HepG2 (cell line): ENCODE measurements around the gene PSMD5. TPM values are rescaled to one million over a fixed set of nuclear protein-coding genes. Genes with fewer than 3 reads are reported as not detected.
A peak's percentile ranks its signal among the peaks of the same experiment; 100 is the strongest.

ENCODE experiments used
- ARHGAP35 ChIP-seq: sonication (generic); formaldehyde crosslinking; IDR thresholded peaks from 2 replicates; pipeline ENCODE4 v1.9.0; 2022; ENCODE audit warnings: mild to moderate bottlenecking, inconsistent platforms, moderate library complexity, missing genetic modification reagents, borderline replicate concordance
- ARID2 ChIP-seq: sonication (generic); formaldehyde crosslinking; IDR thresholded peaks from 2 replicates; pipeline ENCODE4 v1.8.1; 2022; ENCODE audit warnings: mild to moderate bottlenecking, missing genetic modification reagents, borderline replicate concordance
- FOXK1 ChIP-seq: sonication (generic); formaldehyde crosslinking; IDR thresholded peaks from 2 replicates; pipeline ENCODE4 v1.4.0; 2020; ENCODE audit warnings: low read depth, missing genetic modification reagents, borderline replicate concordance
- GMEB1 ChIP-seq: sonication (generic); formaldehyde crosslinking; IDR thresholded peaks from 2 replicates; pipeline ENCODE4 v1.5.1; 2020; ENCODE audit warnings: missing genetic modification reagents, mild to moderate bottlenecking, borderline replicate concordance
- MEF2D ChIP-seq: sonication (generic); formaldehyde crosslinking; IDR thresholded peaks from 2 replicates; pipeline ENCODE4 v1.5.1; 2020; ENCODE audit warnings: mild to moderate bottlenecking, missing genetic modification reagents
- RORA ChIP-seq: sonication (generic); formaldehyde crosslinking; IDR thresholded peaks from 2 replicates; pipeline ENCODE4 v1.5.0; 2020; ENCODE audit warnings: mild to moderate bottlenecking, missing genetic modification reagents, moderate library complexity
- SOX6 ChIP-seq, 2 experiments: fragments of 450-650 bp in 1 of 2; sonication (generic) in 1 of 2; formaldehyde crosslinking in 1 of 2; IDR thresholded peaks; 2 replicates each; pipeline versions ENCODE4 v1.4.0 to v1.6.1; 2017 to 2020; ENCODE audit warnings: antibody characterized with exemption in 1 of 2, mild to moderate bottlenecking in 1 of 2, missing genetic modification reagents in 1 of 2
- TBX3 ChIP-seq: fragments of 450-650 bp; IDR thresholded peaks from 2 replicates; pipeline ENCODE4 v1.6.1; 2017; ENCODE audit warnings: antibody characterized with exemption, mild to moderate bottlenecking, inconsistent platforms, borderline replicate concordance
- TFDP2 ChIP-seq: sonication (generic); formaldehyde crosslinking; IDR thresholded peaks from 2 replicates; pipeline ENCODE4 v1.4.0; 2020; ENCODE audit warnings: missing genetic modification reagents
- TFE3 ChIP-seq: IDR thresholded peaks from 2 replicates; pipeline ENCODE4 v1.6.1; 2016
- TRIM24 ChIP-seq: sonication (generic); formaldehyde crosslinking; IDR thresholded peaks from 2 replicates; pipeline ENCODE4 v1.8.0; 2022; ENCODE audit warnings: mild to moderate bottlenecking, missing genetic modification reagents
- YY1 ChIP-seq: IDR thresholded peaks from 2 replicates; pipeline ENCODE4 v1.6.1; 2011; ENCODE audit warnings: low read length, low read depth, moderate library complexity, mild to moderate bottlenecking; ENCODE audit not compliant: insufficient read depth, insufficient replicate concordance
- ZBTB8A ChIP-seq: sonication (generic); formaldehyde crosslinking; IDR thresholded peaks from 2 replicates; pipeline ENCODE4 v1.4.0; 2020; ENCODE audit warnings: mild to moderate bottlenecking, low read depth, missing genetic modification reagents, borderline replicate concordance
- ZNF296 ChIP-seq: sonication (generic); formaldehyde crosslinking; conservative IDR thresholded peaks from 2 replicates; pipeline ENCODE4 v1.5.0; 2020; ENCODE audit warnings: mild to moderate bottlenecking, missing genetic modification reagents
- ZNF431 ChIP-seq: sonication (generic); formaldehyde crosslinking; IDR thresholded peaks from 2 replicates; pipeline ENCODE4 v1.9.0; 2022; ENCODE audit warnings: missing genetic modification reagents, low read depth, mild to moderate bottlenecking, borderline replicate concordance
- ZNF530 ChIP-seq: sonication (generic); formaldehyde crosslinking; IDR thresholded peaks from 2 replicates; pipeline ENCODE4 v1.5.0; 2020; ENCODE audit warnings: low read depth, mild to moderate bottlenecking, missing genetic modification reagents
- ZNF605 ChIP-seq: sonication (generic); formaldehyde crosslinking; IDR thresholded peaks from 2 replicates; pipeline ENCODE4 v1.8.0; 2022; ENCODE audit warnings: mild to moderate bottlenecking, missing genetic modification reagents
- ZNF772 ChIP-seq: sonication (generic); formaldehyde crosslinking; IDR thresholded peaks from 2 replicates; pipeline ENCODE4 v1.5.0; 2020; ENCODE audit warnings: mild to moderate bottlenecking, missing genetic modification reagents
- ZNF850 ChIP-seq: sonication (generic); formaldehyde crosslinking; conservative IDR thresholded peaks from 2 replicates; pipeline ENCODE4 v1.9.0; 2021; ENCODE audit warnings: mild to moderate bottlenecking, missing genetic modification reagents
- polyA plus RNA-seq, 8 experiments: library from polyadenylated mRNA; depleted of rRNA in 3 of 8; stranded (reverse) in 7 of 8; unstranded in 1 of 8; fragments of >200 nt; fragmentation: Illumina TruSeq in 4 of 8; extraction: Trizol in 4 of 8; gene quantifications; 2 replicates each; pipeline versions ENCODE4 v1.2.1 to v1.2.3, GENCODE V29; 2011 to 2016; ENCODE audit warnings: low read depth in 4 of 8, missing spikeins in 1 of 8, mixed read lengths in 1 of 8; ENCODE audit not compliant: insufficient read depth in 1 of 8
- total RNA-seq, 5 experiments: library from RNA; depleted of rRNA; stranded (reverse); fragments of >200 nt; fragmentation: Illumina TruSeq; extraction: Trizol; gene quantifications; 2 replicates each; pipeline ENCODE4 v1.2.3, GENCODE V29; 2016; ENCODE audit warnings: low read depth in 1 of 5
- TF ChIP-seq, protein P1 (sequence below), 2 experiments: IDR thresholded peaks; 2 replicates each; pipeline ENCODE4 v1.6.1; 2011 to 2012; ENCODE audit warnings: low read length in 2 of 2, borderline replicate concordance in 1 of 2, low read depth in 1 of 2, mild to moderate bottlenecking in 1 of 2, moderate library complexity in 1 of 2

The PSMD5 gene
- total and polyA plus RNA-seq, 2 of the 13 experiments (the other 11 are each of a cell fraction or from before 2014, with no cell fraction given), result 12.7 to 18.1 TPM

GRCh38 chr9:120842685-120843485, at the start of gene PSMD5 (continued):
- TF ChIP-seq ZNF530 (CRISPR knock-in tag) (no peak), GMEB1 (CRISPR knock-in tag) (peak; percentile 54; the same call in 1 of the 2 replicates), RORA (CRISPR knock-in tag) (no peak), FOXK1 (CRISPR knock-in tag) (0 out of 2 replicates have a peak, but pooled peaks have one; percentile 12), ZNF850 (0 out of 2 replicates have a peak, but pooled peaks have one; percentile 54), MEF2D (no peak), ARHGAP35 (CRISPR knock-in tag) (peak; percentile 69; the same call in 1 of the 2 replicates), TFDP2 (peak; percentile 74; the same call in 1 of the 2 replicates), ZNF296 (no peak), ZBTB8A (CRISPR knock-in tag) (no peak), TRIM24 (CRISPR knock-in tag) (no peak), ZNF605 (peak; percentile 80), SOX6 (IDR thresholded peaks at IDR 0.05) (no peak), SOX6 (CRISPR knock-in tag; IDR thresholded peaks at IDR 0.05) (peak; percentile 60; the same call in 1 of the 2 replicates), YY1 (peak; percentile 94), TBX3 (no peak), ZNF431 (CRISPR knock-in tag) (no peak), ZNF772 (CRISPR knock-in tag) (peak; percentile 90; the same call in 1 of the 2 replicates), TFE3 (CRISPR knock-in tag) (no peak), ARID2 (CRISPR knock-in tag) (no peak)
- TF ChIP-seq, protein P1, sequence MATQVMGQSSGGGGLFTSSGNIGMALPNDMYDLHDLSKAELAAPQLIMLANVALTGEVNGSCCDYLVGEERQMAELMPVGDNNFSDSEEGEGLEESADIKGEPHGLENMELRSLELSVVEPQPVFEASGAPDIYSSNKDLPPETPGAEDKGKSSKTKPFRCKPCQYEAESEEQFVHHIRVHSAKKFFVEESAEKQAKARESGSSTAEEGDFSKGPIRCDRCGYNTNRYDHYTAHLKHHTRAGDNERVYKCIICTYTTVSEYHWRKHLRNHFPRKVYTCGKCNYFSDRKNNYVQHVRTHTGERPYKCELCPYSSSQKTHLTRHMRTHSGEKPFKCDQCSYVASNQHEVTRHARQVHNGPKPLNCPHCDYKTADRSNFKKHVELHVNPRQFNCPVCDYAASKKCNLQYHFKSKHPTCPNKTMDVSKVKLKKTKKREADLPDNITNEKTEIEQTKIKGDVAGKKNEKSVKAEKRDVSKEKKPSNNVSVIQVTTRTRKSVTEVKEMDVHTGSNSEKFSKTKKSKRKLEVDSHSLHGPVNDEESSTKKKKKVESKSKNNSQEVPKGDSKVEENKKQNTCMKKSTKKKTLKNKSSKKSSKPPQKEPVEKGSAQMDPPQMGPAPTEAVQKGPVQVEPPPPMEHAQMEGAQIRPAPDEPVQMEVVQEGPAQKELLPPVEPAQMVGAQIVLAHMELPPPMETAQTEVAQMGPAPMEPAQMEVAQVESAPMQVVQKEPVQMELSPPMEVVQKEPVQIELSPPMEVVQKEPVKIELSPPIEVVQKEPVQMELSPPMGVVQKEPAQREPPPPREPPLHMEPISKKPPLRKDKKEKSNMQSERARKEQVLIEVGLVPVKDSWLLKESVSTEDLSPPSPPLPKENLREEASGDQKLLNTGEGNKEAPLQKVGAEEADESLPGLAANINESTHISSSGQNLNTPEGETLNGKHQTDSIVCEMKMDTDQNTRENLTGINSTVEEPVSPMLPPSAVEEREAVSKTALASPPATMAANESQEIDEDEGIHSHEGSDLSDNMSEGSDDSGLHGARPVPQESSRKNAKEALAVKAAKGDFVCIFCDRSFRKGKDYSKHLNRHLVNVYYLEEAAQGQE (IDR thresholded peaks at IDR 0.05; ENCODE audit: borderline replicate concordance in 1 of 2, low read depth in 1 of 2, low read length in 2 of 2), result peak in 1 of 2 experiments; percentile 58; a peak in 1 of 4 replicates
